Measurements from ENCODE around the gene SREK1.
A peak's percentile ranks its signal among the peaks of the same experiment; 100 is the strongest.
"Not testable (repeated sequence)": the region's sequence is repeated elsewhere in the genome, so short reads cannot be mapped to it uniquely, and the experiment has no call there.

Gene SREK1

GRCh38 chr5:66213533-66213932, 69.4 kb downstream of the SREK1 start:
- no peak for DNase-seq
- no peak for TF ChIP-seq CTCF (IDR thresholded peaks at IDR 0.05; ENCODE audit: low read depth, low read length)

GRCh38 chr5:66222455-66222854, 78.4 kb downstream of the SREK1 start:
- DNase-seq: peak; percentile 49
- TF ChIP-seq CTCF (IDR thresholded peaks at IDR 0.05; ENCODE audit: low read depth, low read length): no peak
- no peak overlapping the region for H3K27ac ChIP-seq
- no peak overlapping the region for H3K4me3 ChIP-seq (ENCODE audit: low read depth, low read length)
- H3K36me3 ChIP-seq: no peaks in the 10 kb centered on the region
- peaks cover 13% of the 10 kb centered on the region for H3K9me3 ChIP-seq (ENCODE audit: severe bottlenecking)
- no peaks in the 10 kb centered on the region for H3K27me3 ChIP-seq (ENCODE audit: insufficient read depth, low read depth, severe bottlenecking)

More at GRCh38 chr5:66213533-66213932, 69.4 kb downstream of the SREK1 start:
- Histone ChIP-seq H3K4me3 (ENCODE audit: low read depth, low read length) (no peak overlapping the region), H3K27me3 (ENCODE audit: insufficient read depth, low read depth, severe bottlenecking) (no peaks in the 10 kb centered on the region), H3K9me3 (ENCODE audit: severe bottlenecking) (no peaks in the 10 kb centered on the region), H3K36me3 (no peaks in the 10 kb centered on the region), H3K27ac (no peak overlapping the region)

- not testable (repeated sequence) for H3K4me3 ChIP-seq (ENCODE audit: low read depth, low read length); H3K27ac ChIP-seq; H3K36me3 ChIP-seq; H3K27me3 ChIP-seq (ENCODE audit: insufficient read depth, low read depth, severe bottlenecking); DNase-seq
- H3K9me3 ChIP-seq (ENCODE audit: severe bottlenecking): peaks cover 13% of the 10 kb centered on the region
Measured at GRCh38 chr5:66222896-66223295, 78.8 kb downstream of the SREK1 start.

- H3K4me3 ChIP-seq (ENCODE audit: low read depth, low read length): no peak overlapping the region
- H3K27me3 ChIP-seq (ENCODE audit: insufficient read depth, low read depth, severe bottlenecking): no peaks in the 10 kb centered on the region
- peak; percentile 26 for DNase-seq
- no peaks in the 10 kb centered on the region for H3K36me3 ChIP-seq
- H3K27ac ChIP-seq: no peak overlapping the region
- peak; percentile 51 for TF ChIP-seq CTCF (IDR thresholded peaks at IDR 0.05; ENCODE audit: low read depth, low read length)
- H3K9me3 ChIP-seq (ENCODE audit: severe bottlenecking): peaks cover 13% of the 10 kb centered on the region
Measured at GRCh38 chr5:66223637-66224036, 79.5 kb downstream of the SREK1 start.

- no peaks in the 10 kb centered on the region for H3K27me3 ChIP-seq (ENCODE audit: insufficient read depth, low read depth, severe bottlenecking)
- H3K27ac ChIP-seq: no peak overlapping the region
- no peaks in the 10 kb centered on the region for H3K36me3 ChIP-seq
- TF ChIP-seq CTCF (IDR thresholded peaks at IDR 0.05; ENCODE audit: low read depth, low read length): no peak
- no peak overlapping the region for H3K4me3 ChIP-seq (ENCODE audit: low read depth, low read length)
- peaks cover 13% of the 10 kb centered on the region for H3K9me3 ChIP-seq (ENCODE audit: severe bottlenecking)
- DNase-seq: no peak
Measured at GRCh38 chr5:66224274-66224673, 80.2 kb downstream of the SREK1 start.

GRCh38 chr5:66224773-66225553, 80.9 kb downstream of the SREK1 start:
- H3K4me3 ChIP-seq (ENCODE audit: low read depth, low read length): no peak overlapping the region
- H3K27ac ChIP-seq: no peak overlapping the region

More at GRCh38 chr5:66224773-66225553, 80.9 kb downstream of the SREK1 start:
- no peak for DNase-seq
- no peak for TF ChIP-seq CTCF (IDR thresholded peaks at IDR 0.05; ENCODE audit: low read depth, low read length)
- H3K9me3 ChIP-seq (ENCODE audit: severe bottlenecking): peaks cover 13% of the 10 kb centered on the region
- H3K27me3 ChIP-seq (ENCODE audit: insufficient read depth, low read depth, severe bottlenecking): no peaks in the 10 kb centered on the region
- H3K36me3 ChIP-seq: no peaks in the 10 kb centered on the region
